ENCODE measurements around the gene CLEC1B.

DNA sequence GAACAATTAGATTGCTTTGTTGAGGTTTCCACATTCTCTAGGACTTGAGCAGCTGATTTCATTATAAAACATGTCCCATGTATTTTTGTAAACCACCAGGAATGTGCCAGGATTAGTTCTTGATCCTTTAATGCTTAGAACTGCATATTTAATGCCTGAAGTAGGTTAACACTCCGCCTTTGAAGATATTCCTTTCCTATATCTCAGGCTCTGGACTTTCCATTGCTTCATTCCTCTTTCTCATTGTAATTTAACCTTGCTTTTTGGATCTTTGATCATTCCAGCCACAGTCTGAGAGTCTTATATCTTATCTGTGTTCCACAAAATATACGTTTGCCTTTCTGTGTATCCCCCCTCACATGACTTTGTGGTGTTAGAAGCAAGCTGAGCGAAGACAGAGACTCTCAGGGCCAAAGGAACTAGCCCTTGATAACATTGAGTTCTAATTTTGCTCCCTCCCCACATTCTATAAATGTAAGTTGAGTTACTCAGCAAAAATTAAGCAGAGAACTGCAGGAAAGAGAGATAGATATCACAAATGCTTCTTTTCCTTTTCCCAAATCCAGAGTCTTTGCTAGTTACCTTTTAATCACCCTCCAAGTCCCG, 2.4 kb upstream of the CLEC1B start:
- TF ChIP-seq, protein P1, sequence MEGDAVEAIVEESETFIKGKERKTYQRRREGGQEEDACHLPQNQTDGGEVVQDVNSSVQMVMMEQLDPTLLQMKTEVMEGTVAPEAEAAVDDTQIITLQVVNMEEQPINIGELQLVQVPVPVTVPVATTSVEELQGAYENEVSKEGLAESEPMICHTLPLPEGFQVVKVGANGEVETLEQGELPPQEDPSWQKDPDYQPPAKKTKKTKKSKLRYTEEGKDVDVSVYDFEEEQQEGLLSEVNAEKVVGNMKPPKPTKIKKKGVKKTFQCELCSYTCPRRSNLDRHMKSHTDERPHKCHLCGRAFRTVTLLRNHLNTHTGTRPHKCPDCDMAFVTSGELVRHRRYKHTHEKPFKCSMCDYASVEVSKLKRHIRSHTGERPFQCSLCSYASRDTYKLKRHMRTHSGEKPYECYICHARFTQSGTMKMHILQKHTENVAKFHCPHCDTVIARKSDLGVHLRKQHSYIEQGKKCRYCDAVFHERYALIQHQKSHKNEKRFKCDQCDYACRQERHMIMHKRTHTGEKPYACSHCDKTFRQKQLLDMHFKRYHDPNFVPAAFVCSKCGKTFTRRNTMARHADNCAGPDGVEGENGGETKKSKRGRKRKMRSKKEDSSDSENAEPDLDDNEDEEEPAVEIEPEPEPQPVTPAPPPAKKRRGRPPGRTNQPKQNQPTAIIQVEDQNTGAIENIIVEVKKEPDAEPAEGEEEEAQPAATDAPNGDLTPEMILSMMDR (IDR thresholded peaks at IDR 0.05) = no peak
- no peak for TF ChIP-seq POLR2A (IDR thresholded peaks at IDR 0.05)
